HepG2 (cell line): ENCODE results near the gene MTG1.

Experiments
- BRD4 ChIP-seq: sonication (generic); formaldehyde crosslinking; IDR thresholded peaks from 2 replicates; pipeline ENCODE4 v1.4.0; 2020; ENCODE audit warnings: missing genetic modification reagents
- ZNF230 ChIP-seq: sonication (generic); formaldehyde crosslinking; IDR thresholded peaks from 2 replicates; pipeline ENCODE4 v1.4.0; 2020; ENCODE audit warnings: mild to moderate bottlenecking, missing genetic modification reagents
- ZNF350 ChIP-seq: sonication (generic); formaldehyde crosslinking; IDR thresholded peaks from 2 replicates; pipeline ENCODE4 v1.4.0; 2020; ENCODE audit warnings: mild to moderate bottlenecking, low read depth, missing genetic modification reagents, borderline replicate concordance
- ZNF563 ChIP-seq: sonication (generic); formaldehyde crosslinking; IDR thresholded peaks from 2 replicates; pipeline ENCODE4 v1.8.0; 2022; ENCODE audit warnings: mild to moderate bottlenecking, moderate library complexity, missing genetic modification reagents
- TF ChIP-seq, protein P1 (sequence below): sonication (generic); formaldehyde crosslinking; IDR thresholded peaks from 2 replicates; pipeline ENCODE4 v1.8.1; 2023; ENCODE audit warnings: missing genetic modification reagents, inconsistent platforms, borderline replicate concordance
- TF ChIP-seq, protein P2 (sequence below): sonication (generic); formaldehyde crosslinking; IDR thresholded peaks from 2 replicates; pipeline ENCODE4 v1.4.0; 2020; ENCODE audit warnings: missing genetic modification reagents, mild to moderate bottlenecking, borderline replicate concordance
- TF ChIP-seq, protein P3 (sequence below): sonication (generic); formaldehyde crosslinking; IDR thresholded peaks from 2 replicates; pipeline ENCODE4 v1.5.0; 2020; ENCODE audit warnings: mild to moderate bottlenecking, missing genetic modification reagents, moderate library complexity

DNA sequence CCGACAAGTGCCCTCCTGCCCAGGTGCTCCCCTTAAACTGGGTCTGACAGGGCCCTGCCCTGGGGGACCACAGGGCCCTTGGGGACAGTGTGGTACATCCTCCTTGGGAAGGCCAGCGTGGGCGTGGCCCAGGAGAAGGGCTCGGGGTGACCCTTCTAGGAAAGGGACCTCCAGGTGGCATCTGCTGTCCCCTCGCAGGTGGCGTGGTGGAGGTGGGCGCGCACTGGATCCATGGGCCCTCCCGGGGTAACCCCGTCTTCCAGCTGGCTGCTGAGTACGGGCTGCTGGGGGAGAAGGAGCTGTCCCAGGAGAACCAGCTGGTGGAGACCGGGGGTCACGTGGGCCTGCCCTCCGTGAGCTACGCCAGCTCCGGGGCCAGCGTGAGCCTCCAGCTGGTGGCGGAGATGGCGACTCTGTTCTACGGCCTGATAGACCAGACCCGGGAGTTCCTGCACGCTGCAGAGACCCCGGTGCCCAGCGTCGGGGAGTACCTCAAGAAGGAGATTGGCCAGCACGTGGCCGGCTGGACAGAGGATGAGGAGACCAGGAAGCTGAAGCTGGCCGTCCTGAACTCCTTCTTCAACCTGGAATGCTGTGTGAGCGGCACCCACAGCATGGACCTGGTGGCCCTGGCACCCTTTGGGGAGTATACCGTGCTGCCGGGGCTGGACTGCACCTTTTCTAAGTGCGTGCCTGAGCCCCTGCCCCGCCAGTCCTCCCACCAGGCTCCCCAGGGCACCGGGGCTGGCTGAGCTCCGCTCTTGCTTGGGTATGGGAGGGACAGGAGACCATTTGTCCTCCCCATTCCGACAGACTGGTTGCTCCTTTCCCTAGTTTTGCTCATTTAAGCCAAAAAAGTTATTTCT lies 13.9 kb upstream of the MTG1 start:
- TF ChIP-seq, protein P1, sequence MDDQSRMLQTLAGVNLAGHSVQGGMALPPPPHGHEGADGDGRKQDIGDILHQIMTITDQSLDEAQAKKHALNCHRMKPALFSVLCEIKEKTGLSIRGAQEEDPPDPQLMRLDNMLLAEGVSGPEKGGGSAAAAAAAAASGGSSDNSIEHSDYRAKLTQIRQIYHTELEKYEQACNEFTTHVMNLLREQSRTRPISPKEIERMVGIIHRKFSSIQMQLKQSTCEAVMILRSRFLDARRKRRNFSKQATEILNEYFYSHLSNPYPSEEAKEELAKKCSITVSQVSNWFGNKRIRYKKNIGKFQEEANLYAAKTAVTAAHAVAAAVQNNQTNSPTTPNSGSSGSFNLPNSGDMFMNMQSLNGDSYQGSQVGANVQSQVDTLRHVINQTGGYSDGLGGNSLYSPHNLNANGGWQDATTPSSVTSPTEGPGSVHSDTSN (CRISPR knock-in tag), result no peak
- TF ChIP-seq ZNF230 (no peak), BRD4 (CRISPR knock-in tag) (no peak), ZNF563 (CRISPR knock-in tag) (no peak), ZNF350 (CRISPR knock-in tag) (no peak)
- TF ChIP-seq, protein P2, sequence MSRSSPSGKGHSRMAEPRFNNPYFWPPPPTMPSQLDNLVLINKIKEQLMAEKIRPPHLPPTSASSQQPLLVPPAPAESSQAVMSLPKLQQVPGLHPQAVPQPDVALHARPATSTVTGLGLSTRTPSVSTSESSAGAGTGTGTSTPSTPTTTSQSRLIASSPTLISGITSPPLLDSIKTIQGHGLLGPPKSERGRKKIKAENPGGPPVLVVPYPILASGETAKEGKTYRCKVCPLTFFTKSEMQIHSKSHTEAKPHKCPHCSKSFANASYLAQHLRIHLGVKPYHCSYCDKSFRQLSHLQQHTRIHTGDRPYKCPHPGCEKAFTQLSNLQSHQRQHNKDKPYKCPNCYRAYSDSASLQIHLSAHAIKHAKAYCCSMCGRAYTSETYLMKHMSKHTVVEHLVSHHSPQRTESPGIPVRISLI, result no peak
- TF ChIP-seq, protein P3, sequence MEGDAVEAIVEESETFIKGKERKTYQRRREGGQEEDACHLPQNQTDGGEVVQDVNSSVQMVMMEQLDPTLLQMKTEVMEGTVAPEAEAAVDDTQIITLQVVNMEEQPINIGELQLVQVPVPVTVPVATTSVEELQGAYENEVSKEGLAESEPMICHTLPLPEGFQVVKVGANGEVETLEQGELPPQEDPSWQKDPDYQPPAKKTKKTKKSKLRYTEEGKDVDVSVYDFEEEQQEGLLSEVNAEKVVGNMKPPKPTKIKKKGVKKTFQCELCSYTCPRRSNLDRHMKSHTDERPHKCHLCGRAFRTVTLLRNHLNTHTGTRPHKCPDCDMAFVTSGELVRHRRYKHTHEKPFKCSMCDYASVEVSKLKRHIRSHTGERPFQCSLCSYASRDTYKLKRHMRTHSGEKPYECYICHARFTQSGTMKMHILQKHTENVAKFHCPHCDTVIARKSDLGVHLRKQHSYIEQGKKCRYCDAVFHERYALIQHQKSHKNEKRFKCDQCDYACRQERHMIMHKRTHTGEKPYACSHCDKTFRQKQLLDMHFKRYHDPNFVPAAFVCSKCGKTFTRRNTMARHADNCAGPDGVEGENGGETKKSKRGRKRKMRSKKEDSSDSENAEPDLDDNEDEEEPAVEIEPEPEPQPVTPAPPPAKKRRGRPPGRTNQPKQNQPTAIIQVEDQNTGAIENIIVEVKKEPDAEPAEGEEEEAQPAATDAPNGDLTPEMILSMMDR (CRISPR knock-in tag), result no peak
